ENCODE measurements around the gene NWD2. TPM values are rescaled to one million over a fixed set of nuclear protein-coding genes. Genes with fewer than 3 reads are reported as not detected.

NWD2 gene
- polyA plus RNA-seq, 1 donor (not counting 4 experiments of a cell fraction or from before 2014, with no cell fraction given) = 0.10 TPM

DNA sequence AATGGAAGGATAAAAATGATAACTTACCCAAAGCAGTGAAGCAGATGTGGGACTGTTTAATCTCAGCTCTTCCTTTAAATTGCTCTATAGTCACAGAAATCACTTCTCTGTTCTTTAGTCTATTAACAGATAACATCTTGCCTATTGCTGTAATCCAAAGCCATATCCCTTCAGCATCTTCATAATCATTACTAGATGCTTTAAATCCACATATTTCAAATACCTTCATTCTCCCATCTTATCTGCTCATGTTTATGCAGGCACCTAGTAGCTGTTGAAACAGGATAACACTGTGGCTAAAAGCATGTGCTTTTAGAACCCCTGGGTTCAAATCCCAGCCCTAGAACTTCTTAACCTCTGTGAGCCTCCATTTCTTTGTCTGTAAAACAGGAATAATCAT is 231.7 kb downstream of the NWD2 start:
- DNase-seq (ENCODE audit: low read depth, low spot score) (no peak), FAIRE-seq (no peak)
- Histone ChIP-seq H3K4me3 (ENCODE audit: control insufficient read depth in 2 of 3, extremely low read depth in 1 of 3, insufficient read depth in 2 of 3, low read depth in 1 of 3, low read length in 3 of 3) (no peak overlapping the region), H3K4me1 (ENCODE audit: control insufficient read depth, extremely low read depth, insufficient read depth, low read length) (peaks cover 2% of the 10 kb centered on the region), H3K27ac (ENCODE audit: control insufficient read depth, insufficient read depth, low read length) (no peak overlapping the region), H2AFZ (ENCODE audit: control insufficient read depth, low read length) (no peak overlapping the region), H3K9ac (ENCODE audit: control insufficient read depth, extremely low read depth, insufficient read depth, low read length) (no peak overlapping the region), H3K9me1 (ENCODE audit: control insufficient read depth, extremely low read depth, insufficient read depth, low read length) (no peaks in the 10 kb centered on the region), H3K36me3 (ENCODE audit: control insufficient read depth in 2 of 2, extremely low read depth in 1 of 2, insufficient read depth in 2 of 2, low read length in 2 of 2) (no peaks in the 10 kb centered on the region), H3K9me3 (ENCODE audit: control insufficient read depth, low read depth, low read length) (no peaks in the 10 kb centered on the region), H3K4me2 (ENCODE audit: control insufficient read depth, extremely low read depth, insufficient read depth, low read depth, low read length) (no peak overlapping the region), H3K79me2 (ENCODE audit: control insufficient read depth, insufficient read depth, low read length) (no peaks in the 10 kb centered on the region), H3K27me3 (ENCODE audit: control insufficient read depth, extremely low read depth, insufficient read depth, low read length) (peaks cover 3% of the 10 kb centered on the region), H4K20me1 (ENCODE audit: control insufficient read depth, extremely low read depth, insufficient read depth, low read length) (no peaks in the 10 kb centered on the region)
- dilution Hi-C loops (cut with MboI; ENCODE audit: extremely low pct_ligation_motif_present, low sequenced_read_pairs) = no loop called here
- no peak for TF ChIP-seq EZH2 (IDR thresholded peaks at IDR 0.05; ENCODE audit: low read length)
- TF ChIP-seq, protein P1, sequence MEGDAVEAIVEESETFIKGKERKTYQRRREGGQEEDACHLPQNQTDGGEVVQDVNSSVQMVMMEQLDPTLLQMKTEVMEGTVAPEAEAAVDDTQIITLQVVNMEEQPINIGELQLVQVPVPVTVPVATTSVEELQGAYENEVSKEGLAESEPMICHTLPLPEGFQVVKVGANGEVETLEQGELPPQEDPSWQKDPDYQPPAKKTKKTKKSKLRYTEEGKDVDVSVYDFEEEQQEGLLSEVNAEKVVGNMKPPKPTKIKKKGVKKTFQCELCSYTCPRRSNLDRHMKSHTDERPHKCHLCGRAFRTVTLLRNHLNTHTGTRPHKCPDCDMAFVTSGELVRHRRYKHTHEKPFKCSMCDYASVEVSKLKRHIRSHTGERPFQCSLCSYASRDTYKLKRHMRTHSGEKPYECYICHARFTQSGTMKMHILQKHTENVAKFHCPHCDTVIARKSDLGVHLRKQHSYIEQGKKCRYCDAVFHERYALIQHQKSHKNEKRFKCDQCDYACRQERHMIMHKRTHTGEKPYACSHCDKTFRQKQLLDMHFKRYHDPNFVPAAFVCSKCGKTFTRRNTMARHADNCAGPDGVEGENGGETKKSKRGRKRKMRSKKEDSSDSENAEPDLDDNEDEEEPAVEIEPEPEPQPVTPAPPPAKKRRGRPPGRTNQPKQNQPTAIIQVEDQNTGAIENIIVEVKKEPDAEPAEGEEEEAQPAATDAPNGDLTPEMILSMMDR (optimal IDR thresholded peaks at IDR 0.05 in 1 of 3, IDR thresholded peaks at IDR 0.05 in 1 of 3, conservative IDR thresholded peaks at IDR 0.05 in 1 of 3; ENCODE audit: extremely low read depth in 1 of 3, insufficient read depth in 2 of 3, low read length in 3 of 3) = no peak

DNA sequence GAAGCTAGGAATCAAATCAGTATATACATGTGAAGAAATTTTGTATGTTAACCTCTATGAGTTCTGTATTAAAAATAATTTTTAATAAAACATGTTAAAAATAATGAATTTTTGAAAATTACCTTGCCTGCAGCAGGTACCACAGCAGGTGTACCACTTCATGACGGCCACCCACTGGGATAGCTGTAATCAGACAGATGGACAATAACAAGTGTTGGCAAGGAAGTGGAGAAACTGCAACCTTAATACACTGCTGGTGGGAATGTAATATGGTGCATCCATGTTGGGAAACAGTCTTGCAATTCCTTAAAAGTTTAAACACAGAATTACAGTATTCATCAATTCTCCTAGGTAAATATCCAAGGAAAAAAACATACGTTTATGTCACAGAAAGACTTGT is 232.1 kb downstream of the NWD2 start:
- TF ChIP-seq, protein P1 (optimal IDR thresholded peaks at IDR 0.05 in 1 of 3, IDR thresholded peaks at IDR 0.05 in 1 of 3, conservative IDR thresholded peaks at IDR 0.05 in 1 of 3; ENCODE audit: extremely low read depth in 1 of 3, insufficient read depth in 2 of 3, low read length in 3 of 3) = no peak
- no peak for TF ChIP-seq EZH2 (IDR thresholded peaks at IDR 0.05; ENCODE audit: low read length)
- no peak overlapping the region for H3K9ac ChIP-seq (ENCODE audit: control insufficient read depth, extremely low read depth, insufficient read depth, low read length)

More for the DNA sequence above, 232.1 kb downstream of the NWD2 start:
- Histone ChIP-seq H3K27me3 (ENCODE audit: control insufficient read depth, extremely low read depth, insufficient read depth, low read length) (peaks cover 3% of the 10 kb centered on the region), H3K9me1 (ENCODE audit: control insufficient read depth, extremely low read depth, insufficient read depth, low read length) (no peaks in the 10 kb centered on the region), H3K36me3 (ENCODE audit: control insufficient read depth in 2 of 2, extremely low read depth in 1 of 2, insufficient read depth in 2 of 2, low read length in 2 of 2) (no peaks in the 10 kb centered on the region), H3K4me2 (ENCODE audit: control insufficient read depth, extremely low read depth, insufficient read depth, low read depth, low read length) (no peak overlapping the region), H3K4me1 (ENCODE audit: control insufficient read depth, extremely low read depth, insufficient read depth, low read length) (peaks cover 2% of the 10 kb centered on the region), H3K79me2 (ENCODE audit: control insufficient read depth, insufficient read depth, low read length) (no peaks in the 10 kb centered on the region), H4K20me1 (ENCODE audit: control insufficient read depth, extremely low read depth, insufficient read depth, low read length) (no peaks in the 10 kb centered on the region), H3K9me3 (ENCODE audit: control insufficient read depth, low read depth, low read length) (no peaks in the 10 kb centered on the region), H2AFZ (ENCODE audit: control insufficient read depth, low read length) (no peak overlapping the region), H3K27ac (ENCODE audit: control insufficient read depth, insufficient read depth, low read length) (no peak overlapping the region), H3K4me3 (ENCODE audit: control insufficient read depth in 2 of 3, extremely low read depth in 1 of 3, insufficient read depth in 2 of 3, low read depth in 1 of 3, low read length in 3 of 3) (no peak overlapping the region)
- DNase-seq (ENCODE audit: low read depth, low spot score) (no peak), FAIRE-seq (no peak)
- dilution Hi-C loops (cut with MboI; ENCODE audit: extremely low pct_ligation_motif_present, low sequenced_read_pairs) = no loop called here

All from keratinocyte (primary cell).